Kidney epithelial cell (primary cell): ENCODE data around the gene TMEM114. TPM values are rescaled to one million over a fixed set of nuclear protein-coding genes. Genes with fewer than 3 reads are reported as not detected.

Experiments used
- DNase-seq: peaks from one replicate; pipeline ENCODE4 v3.0.0-alpha.2; 2010; ENCODE audit warnings: low read depth
- H3K27me3 ChIP-seq: 2 replicates; pipeline ENCODE4 v1.6.0; 2011; ENCODE audit warnings: low read length; ENCODE audit not compliant: control insufficient read depth, insufficient read depth
- H3K36me3 ChIP-seq: 2 replicates; pipeline ENCODE4 v1.5.1; 2011; ENCODE audit warnings: low read length; ENCODE audit not compliant: control insufficient read depth, insufficient read depth
- H3K4me3 ChIP-seq: 2 replicates; pipeline ENCODE4 v1.5.1; 2011; ENCODE audit warnings: low read depth, mild to moderate bottlenecking, control low read depth, low read length
- total RNA-seq: library from RNA; depleted of rRNA; stranded (reverse); fragments of >200 nt; gene quantifications from 2 replicates; pipeline ENCODE4 v1.2.3, GENCODE V29; 2015
- TF ChIP-seq, protein P1 (sequence below): IDR thresholded peaks from 2 replicates; pipeline ENCODE4 v1.5.1; 2011; ENCODE audit warnings: mild to moderate bottlenecking, moderate library complexity, low read length, control low read depth, inconsistent platforms; ENCODE audit not compliant: insufficient read depth, poor library complexity, severe bottlenecking

TMEM114 gene
- total RNA-seq, 1 donor from 2014 or later = not detected

DNA sequence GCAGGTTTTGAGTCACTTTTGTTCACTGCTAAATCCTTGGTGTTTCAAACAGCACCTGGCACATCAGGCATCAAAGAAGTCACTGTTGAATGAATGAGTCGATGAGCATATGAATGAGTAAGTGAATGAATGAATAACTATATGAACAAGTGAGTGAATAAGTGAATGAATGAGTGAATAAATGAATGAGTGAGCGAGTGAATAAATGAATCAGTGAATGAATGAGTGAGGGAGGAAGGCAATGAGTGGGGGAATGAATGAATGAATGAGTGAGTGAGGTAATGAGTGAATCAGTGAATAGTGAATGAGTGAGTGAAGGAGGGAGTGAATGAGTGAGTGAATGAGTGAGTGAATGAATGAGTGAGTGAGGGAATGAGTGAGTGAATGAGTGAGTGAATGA is 28.8 kb downstream of the TMEM114 start:
- TF ChIP-seq, protein P1, sequence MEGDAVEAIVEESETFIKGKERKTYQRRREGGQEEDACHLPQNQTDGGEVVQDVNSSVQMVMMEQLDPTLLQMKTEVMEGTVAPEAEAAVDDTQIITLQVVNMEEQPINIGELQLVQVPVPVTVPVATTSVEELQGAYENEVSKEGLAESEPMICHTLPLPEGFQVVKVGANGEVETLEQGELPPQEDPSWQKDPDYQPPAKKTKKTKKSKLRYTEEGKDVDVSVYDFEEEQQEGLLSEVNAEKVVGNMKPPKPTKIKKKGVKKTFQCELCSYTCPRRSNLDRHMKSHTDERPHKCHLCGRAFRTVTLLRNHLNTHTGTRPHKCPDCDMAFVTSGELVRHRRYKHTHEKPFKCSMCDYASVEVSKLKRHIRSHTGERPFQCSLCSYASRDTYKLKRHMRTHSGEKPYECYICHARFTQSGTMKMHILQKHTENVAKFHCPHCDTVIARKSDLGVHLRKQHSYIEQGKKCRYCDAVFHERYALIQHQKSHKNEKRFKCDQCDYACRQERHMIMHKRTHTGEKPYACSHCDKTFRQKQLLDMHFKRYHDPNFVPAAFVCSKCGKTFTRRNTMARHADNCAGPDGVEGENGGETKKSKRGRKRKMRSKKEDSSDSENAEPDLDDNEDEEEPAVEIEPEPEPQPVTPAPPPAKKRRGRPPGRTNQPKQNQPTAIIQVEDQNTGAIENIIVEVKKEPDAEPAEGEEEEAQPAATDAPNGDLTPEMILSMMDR = no peak
- Histone ChIP-seq H3K27me3 (no peaks in the 10 kb centered on the region), H3K36me3 (no peaks in the 10 kb centered on the region), H3K4me3 (no peak overlapping the region)
- DNase-seq = no peak

DNA sequence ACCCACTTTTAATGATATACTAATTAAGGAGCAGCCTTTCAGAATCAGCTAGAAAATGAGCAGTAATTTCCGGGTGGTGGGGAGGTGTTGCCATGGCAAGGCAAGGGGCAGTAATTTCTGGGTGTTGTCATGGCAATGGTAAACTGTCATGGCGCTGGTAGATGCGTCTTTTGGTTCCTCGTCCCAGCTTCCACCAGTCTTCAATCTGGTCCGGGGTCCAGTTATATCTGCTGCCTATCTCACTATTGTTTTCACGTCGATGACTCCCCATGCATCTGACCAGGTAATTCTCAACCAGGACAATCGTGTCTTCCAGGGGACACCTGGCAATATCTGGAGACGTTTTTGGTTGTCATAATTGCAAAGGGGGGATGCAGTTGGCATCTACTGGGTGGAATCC is 34.9 kb downstream of the TMEM114 start:
- peaks cover 3% of the 10 kb centered on the region for H3K27me3 ChIP-seq
- no peaks in the 10 kb centered on the region for H3K36me3 ChIP-seq
- no peak overlapping the region for H3K4me3 ChIP-seq
- TF ChIP-seq, protein P1 = no peak
- no peak for DNase-seq

DNA sequence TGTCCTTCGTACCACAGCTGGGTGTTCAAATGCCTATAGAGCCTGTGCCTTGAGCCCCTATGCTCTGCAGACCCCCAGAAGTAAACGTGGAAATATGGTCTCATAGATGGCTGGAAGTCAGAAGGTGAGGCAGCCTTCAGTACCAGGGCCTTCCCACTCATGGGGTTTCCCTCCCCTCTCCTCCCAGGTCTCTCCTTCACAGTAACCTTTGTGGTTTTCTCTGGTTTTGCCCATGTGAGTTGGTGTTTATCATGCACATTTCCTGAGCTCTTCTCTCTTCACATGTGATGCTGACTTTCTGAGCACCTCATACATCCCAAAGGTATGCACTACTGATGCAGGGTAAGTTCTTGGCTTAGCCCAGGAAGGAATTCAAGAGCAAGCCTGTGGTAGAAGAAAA is 35.4 kb downstream of the TMEM114 start:
- TF ChIP-seq, protein P1 = no peak
- Histone ChIP-seq H3K36me3 (no peaks in the 10 kb centered on the region), H3K4me3 (no peak overlapping the region), H3K27me3 (peaks cover 3% of the 10 kb centered on the region)
- no peak for DNase-seq

DNA sequence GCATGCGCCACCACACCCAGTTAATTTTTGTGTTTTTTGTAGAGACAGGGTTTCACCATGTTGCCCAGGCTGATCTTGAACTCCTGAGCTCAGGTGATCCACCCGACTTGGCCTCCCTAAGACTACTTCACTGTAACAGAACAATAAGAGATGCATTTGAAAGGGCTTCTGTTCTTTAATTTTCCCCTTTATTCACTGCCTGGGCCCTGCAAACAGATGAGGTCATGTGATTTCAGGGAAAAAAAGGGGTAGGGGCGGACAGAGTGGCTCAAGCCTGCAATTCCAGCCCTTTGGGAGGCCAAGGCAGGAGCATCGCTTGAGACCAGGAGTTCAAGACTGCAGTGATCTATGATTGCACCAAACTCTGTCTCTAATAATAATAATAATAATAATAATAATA is 36.3 kb downstream of the TMEM114 start:
- TF ChIP-seq, protein P1 = no peak
- DNase-seq = no peak
- H3K36me3 ChIP-seq = no peaks in the 10 kb centered on the region
- peaks cover 3% of the 10 kb centered on the region for H3K27me3 ChIP-seq
- H3K4me3 ChIP-seq = no peak overlapping the region

DNA sequence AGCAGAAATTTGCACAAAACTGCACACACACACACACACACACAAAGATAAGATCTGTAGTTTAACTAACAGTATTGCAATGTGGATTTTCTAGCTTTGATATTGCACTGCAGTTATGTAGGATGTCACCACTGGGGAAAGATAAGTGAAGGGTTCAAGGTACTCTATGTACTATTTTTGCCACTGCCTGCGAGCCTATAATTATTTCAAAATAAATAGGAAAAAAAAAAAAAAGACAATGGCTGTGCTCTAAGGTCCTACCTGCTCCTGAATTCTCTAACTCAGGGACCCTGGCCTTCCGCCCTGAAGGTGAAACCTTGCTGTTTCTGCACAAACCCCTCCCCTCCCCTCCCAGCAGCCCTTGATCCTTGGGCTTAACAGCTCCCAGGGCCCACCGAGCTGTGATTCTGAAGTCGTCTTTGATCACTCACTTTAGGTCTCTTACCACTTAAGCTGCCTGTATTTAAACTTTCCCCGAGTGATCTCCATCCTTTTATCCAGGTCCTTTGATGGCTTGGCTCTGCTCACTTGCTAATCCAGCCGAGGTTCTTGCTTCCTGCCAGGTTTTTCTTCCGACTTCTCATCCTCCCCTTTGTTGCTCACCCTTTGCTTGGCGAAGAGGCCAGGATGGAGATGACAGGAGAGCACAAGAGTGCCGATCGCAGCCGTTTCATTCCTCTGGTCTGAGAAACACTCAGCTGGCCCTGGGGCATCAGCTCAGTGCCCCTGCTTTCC is 37.7 kb downstream of the TMEM114 start:
- no peak for DNase-seq
- Histone ChIP-seq H3K27me3 (peaks cover 3% of the 10 kb centered on the region), H3K4me3 (no peak overlapping the region), H3K36me3 (no peaks in the 10 kb centered on the region)
- TF ChIP-seq, protein P1 = no peak
